Measurements from ENCODE around the gene XRCC5. TPM values are rescaled to one million over a fixed set of nuclear protein-coding genes. Genes with fewer than 3 reads are reported as not detected.

Gene XRCC5
- total RNA-seq, 4 donors from 2014 or later, result 61.2 to 320 (median 168) TPM

DNA sequence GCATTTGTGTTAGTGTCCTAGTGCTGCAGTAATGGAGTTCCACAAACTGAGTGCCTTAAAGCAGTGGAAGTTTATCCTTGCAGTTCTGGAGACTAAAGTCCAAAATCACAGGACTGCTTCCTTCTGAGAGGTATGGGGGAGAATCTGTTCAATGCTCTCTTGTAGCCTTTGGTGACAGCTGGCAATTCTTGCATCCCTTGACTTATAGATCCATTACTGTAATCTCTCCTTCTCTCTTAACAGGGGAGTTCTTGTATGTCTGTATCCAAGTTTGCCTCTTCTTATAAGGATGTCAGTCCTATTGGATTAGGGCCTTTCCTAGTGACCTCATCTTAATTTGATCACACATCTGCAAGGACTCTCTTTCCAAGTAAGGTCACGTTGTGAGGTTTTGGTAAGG, 69.9 kb downstream of the XRCC5 start:
- no peak for DNase-seq
- Histone ChIP-seq H3K36me3 (no peaks in the 10 kb centered on the region), H3K9me3 (no peaks in the 10 kb centered on the region), H3K27me3 (no peaks in the 10 kb centered on the region), H3K27ac (no peak overlapping the region), H3K4me3 (no peak overlapping the region), H3K4me1 (no peaks in the 10 kb centered on the region)
- intact Hi-C loops (cut with DNase I; ENCODE audit: low total_unique reads), result no loop called here
- TF ChIP-seq POLR2A (IDR thresholded peaks at IDR 0.05), result no peak
- TF ChIP-seq, protein P1, sequence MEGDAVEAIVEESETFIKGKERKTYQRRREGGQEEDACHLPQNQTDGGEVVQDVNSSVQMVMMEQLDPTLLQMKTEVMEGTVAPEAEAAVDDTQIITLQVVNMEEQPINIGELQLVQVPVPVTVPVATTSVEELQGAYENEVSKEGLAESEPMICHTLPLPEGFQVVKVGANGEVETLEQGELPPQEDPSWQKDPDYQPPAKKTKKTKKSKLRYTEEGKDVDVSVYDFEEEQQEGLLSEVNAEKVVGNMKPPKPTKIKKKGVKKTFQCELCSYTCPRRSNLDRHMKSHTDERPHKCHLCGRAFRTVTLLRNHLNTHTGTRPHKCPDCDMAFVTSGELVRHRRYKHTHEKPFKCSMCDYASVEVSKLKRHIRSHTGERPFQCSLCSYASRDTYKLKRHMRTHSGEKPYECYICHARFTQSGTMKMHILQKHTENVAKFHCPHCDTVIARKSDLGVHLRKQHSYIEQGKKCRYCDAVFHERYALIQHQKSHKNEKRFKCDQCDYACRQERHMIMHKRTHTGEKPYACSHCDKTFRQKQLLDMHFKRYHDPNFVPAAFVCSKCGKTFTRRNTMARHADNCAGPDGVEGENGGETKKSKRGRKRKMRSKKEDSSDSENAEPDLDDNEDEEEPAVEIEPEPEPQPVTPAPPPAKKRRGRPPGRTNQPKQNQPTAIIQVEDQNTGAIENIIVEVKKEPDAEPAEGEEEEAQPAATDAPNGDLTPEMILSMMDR (IDR thresholded peaks at IDR 0.05), result no peak

DNA sequence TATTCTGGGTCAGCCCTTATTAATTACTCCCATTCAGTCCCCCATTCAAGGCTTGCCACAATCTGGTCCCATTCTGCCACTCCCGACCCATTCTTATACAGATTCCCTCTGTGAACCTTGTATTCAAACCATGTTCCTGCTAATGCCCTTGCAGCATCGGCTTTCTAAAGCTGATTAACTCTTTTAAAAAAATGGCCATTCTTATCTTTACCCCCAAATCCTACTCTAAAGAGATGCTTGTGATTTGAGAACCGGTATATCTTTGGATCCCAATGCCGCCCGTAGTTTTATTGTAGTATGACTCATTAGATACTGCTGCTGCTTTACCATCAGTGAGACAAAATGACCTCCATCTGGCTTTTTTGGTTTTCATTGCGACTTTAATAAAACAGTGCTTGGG, 72.2 kb downstream of the XRCC5 start:
- H3K27me3 ChIP-seq, result no peaks in the 10 kb centered on the region
- TF ChIP-seq, protein P1 (IDR thresholded peaks at IDR 0.05), result no peak
- no peak for TF ChIP-seq POLR2A (IDR thresholded peaks at IDR 0.05)
- no peak overlapping the region for H3K4me3 ChIP-seq

DNA sequence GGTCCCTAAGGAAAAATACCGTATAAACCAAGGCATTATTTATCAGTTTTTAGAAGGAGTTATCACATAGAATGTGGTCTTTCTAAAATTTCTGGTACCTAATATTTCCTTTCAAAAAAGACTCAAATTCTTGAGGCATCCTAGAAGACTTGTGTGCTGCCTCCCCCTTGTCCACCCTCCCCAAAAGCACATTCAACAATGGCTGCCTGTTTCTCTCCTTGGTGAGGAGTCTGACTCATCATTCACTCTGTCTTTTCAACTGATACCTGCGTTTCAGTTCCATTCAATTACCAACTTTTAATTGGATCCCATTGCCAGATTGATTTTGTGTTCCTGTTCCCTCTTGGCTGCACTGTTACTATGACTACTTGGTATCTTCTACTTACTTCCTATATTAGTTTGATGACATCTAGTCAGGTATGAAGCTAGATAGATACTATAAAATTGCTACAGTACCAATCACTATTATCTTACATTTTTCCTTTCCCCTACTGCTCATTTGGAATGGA, 72.9 kb downstream of the XRCC5 start:
- no peaks in the 10 kb centered on the region for H3K27me3 ChIP-seq
- H3K4me1 ChIP-seq, result no peaks in the 10 kb centered on the region
- H3K4me3 ChIP-seq, result no peak overlapping the region
- no peaks in the 10 kb centered on the region for H3K9me3 ChIP-seq
- no peak for DNase-seq
- H3K27ac ChIP-seq, result no peak overlapping the region
- intact Hi-C loops (cut with DNase I; ENCODE audit: low total_unique reads), result no loop called here
- no peaks in the 10 kb centered on the region for H3K36me3 ChIP-seq
- no peak for TF ChIP-seq POLR2A (IDR thresholded peaks at IDR 0.05)
- TF ChIP-seq, protein P1 (IDR thresholded peaks at IDR 0.05), result no peak

More for the DNA sequence above, 72.2 kb downstream of the XRCC5 start:
- no peaks in the 10 kb centered on the region for H3K4me1 ChIP-seq
- no peaks in the 10 kb centered on the region for H3K36me3 ChIP-seq
- no peak for DNase-seq
- intact Hi-C loops (cut with DNase I; ENCODE audit: low total_unique reads), result no loop called here
- H3K27ac ChIP-seq, result no peak overlapping the region
- H3K9me3 ChIP-seq, result no peaks in the 10 kb centered on the region

DNA sequence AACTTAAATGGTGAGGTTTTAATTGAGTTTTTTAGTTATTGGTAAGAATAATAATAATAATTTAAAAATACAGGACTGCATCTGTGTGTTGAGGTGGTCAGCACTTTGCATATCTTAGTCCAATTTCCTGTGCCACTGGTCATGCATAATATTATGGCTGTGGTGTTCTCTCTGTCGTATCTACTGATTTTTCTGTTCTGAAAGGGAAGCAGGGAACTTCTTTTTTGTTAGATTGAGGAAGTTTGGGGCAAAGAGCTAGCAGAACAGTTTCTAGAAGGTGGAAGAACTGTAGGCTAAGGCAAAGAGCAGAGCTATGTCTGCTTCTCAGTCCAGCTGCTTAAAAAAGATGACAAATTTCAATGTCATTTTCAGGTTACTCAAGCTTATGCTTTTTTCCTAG, 74.3 kb downstream of the XRCC5 start:
- no peaks in the 10 kb centered on the region for H3K4me1 ChIP-seq
- no peaks in the 10 kb centered on the region for H3K36me3 ChIP-seq
- no peak for TF ChIP-seq POLR2A (IDR thresholded peaks at IDR 0.05)
- TF ChIP-seq, protein P1 (IDR thresholded peaks at IDR 0.05), result no peak
- no peaks in the 10 kb centered on the region for H3K27me3 ChIP-seq
- H3K27ac ChIP-seq, result no peak overlapping the region
- no peaks in the 10 kb centered on the region for H3K9me3 ChIP-seq
- no peak overlapping the region for H3K4me3 ChIP-seq
- DNase-seq, result no peak
- intact Hi-C loops (cut with DNase I; ENCODE audit: low total_unique reads), result no loop called here

DNA sequence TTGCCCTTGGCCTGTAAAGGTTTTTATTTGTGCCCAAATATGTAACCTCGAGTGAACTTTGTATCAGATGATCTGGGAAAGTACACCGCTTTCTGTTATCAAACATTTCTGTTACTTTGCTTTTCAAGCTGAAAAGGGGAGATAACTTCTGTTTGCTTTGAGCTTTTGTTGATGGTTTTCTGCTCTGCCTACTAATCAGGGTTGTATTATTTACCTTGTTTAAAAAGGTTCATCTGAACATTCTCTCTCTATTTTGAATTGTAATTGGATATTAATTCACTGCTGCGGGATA, 79.4 kb downstream of the XRCC5 start:
- no peak for DNase-seq
- Histone ChIP-seq H3K9me3 (no peaks in the 10 kb centered on the region), H3K36me3 (no peaks in the 10 kb centered on the region), H3K27ac (no peak overlapping the region), H3K27me3 (no peaks in the 10 kb centered on the region), H3K4me3 (no peak overlapping the region), H3K4me1 (no peaks in the 10 kb centered on the region)
- intact Hi-C loops (cut with DNase I; ENCODE audit: low total_unique reads), result no loop called here
- no peak for TF ChIP-seq POLR2A (IDR thresholded peaks at IDR 0.05)
- TF ChIP-seq, protein P1 (IDR thresholded peaks at IDR 0.05), result no peak
